Neuronal stem cell (in vitro differentiated cells): Measurements from ENCODE around the gene IGSF21.
A peak's percentile ranks its signal among the peaks of the same experiment; 100 is the strongest.

Source experiments
- DNase-seq: peaks from one replicate; pipeline ENCODE4 v3.0.0-alpha.2; 2013; ENCODE audit warnings: low spot score
- H2AFZ ChIP-seq: one replicate; pipeline ENCODE4 v1.6.1; 2013; ENCODE audit warnings: mild to moderate bottlenecking, low read length, inconsistent platforms
- H2AK5ac ChIP-seq: 2 replicates; pipeline ENCODE4 v1.6.1; 2013; ENCODE audit warnings: low read depth, mild to moderate bottlenecking, inconsistent platforms, low read length, moderate library complexity, mixed read lengths
- H2BK120ac ChIP-seq: 2 replicates; pipeline ENCODE4 v1.6.1; 2013; ENCODE audit warnings: low read depth, mild to moderate bottlenecking, inconsistent platforms, low read length, moderate library complexity, mixed read lengths
- H2BK12ac ChIP-seq: one replicate; pipeline ENCODE4 v1.6.1; 2013; ENCODE audit warnings: low read length, inconsistent platforms
- H2BK15ac ChIP-seq: 2 replicates; pipeline ENCODE4 v1.6.1; 2013; ENCODE audit warnings: mild to moderate bottlenecking, low read length, inconsistent platforms, mixed read lengths
- H2BK5ac ChIP-seq: one replicate; pipeline ENCODE4 v1.6.1; 2013; ENCODE audit warnings: inconsistent platforms, mild to moderate bottlenecking, low read length, moderate library complexity
- H3K14ac ChIP-seq: one replicate; pipeline ENCODE4 v1.6.1; 2013; ENCODE audit warnings: low read length, inconsistent platforms
- H3K18ac ChIP-seq: 2 replicates; pipeline ENCODE4 v1.6.1; 2013; ENCODE audit warnings: low read length, inconsistent platforms
- H3K23ac ChIP-seq: 2 replicates; pipeline ENCODE4 v1.6.1; 2013; ENCODE audit warnings: low read depth, mild to moderate bottlenecking, mixed read lengths, low read length, inconsistent platforms; ENCODE audit not compliant: poor library complexity
- H3K27ac ChIP-seq: replicated peaks from 3 replicates; pipeline ENCODE4 v1.5.1; 2013; ENCODE audit warnings: low read length, inconsistent platforms
- H3K27me3 ChIP-seq, 3 experiments: 2 replicates each; pipeline ENCODE4 v1.6.1; 2013; ENCODE audit warnings: low read length in 3 of 3, mild to moderate bottlenecking in 2 of 3, inconsistent platforms in 1 of 3, low read depth in 1 of 3, mixed read lengths in 1 of 3, moderate library complexity in 1 of 3; ENCODE audit not compliant: control insufficient read depth in 3 of 3, insufficient read depth in 3 of 3
- H3K36me3 ChIP-seq, 2 donors: replicated peaks in 1 of 2; 2 replicates each; pipeline ENCODE4 v1.6.1; 2013; ENCODE audit warnings: low read length in 2 of 2; ENCODE audit not compliant: control insufficient read depth in 2 of 2, insufficient read depth in 2 of 2
- H3K4ac ChIP-seq: 2 replicates; pipeline ENCODE4 v1.6.1; 2013; ENCODE audit warnings: inconsistent platforms, mild to moderate bottlenecking, low read length, moderate library complexity
- H3K4me1 ChIP-seq, 2 donors: 1 replicate in 1 of 2; 2 replicates in 1 of 2; pipeline ENCODE4 v1.6.1; 2013; ENCODE audit warnings: low read length in 2 of 2, low read depth in 1 of 2; ENCODE audit not compliant: control insufficient read depth in 2 of 2, insufficient read depth in 1 of 2
- H3K4me2 ChIP-seq: one replicate; pipeline ENCODE4 v1.6.1; 2013; ENCODE audit warnings: mild to moderate bottlenecking, low read length, inconsistent platforms; ENCODE audit not compliant: insufficient read depth, poor library complexity, severe bottlenecking
- H3K4me3 ChIP-seq, 2 donors: 2 replicates each; pipeline ENCODE4 v1.5.1; 2013; ENCODE audit warnings: low read length in 2 of 2, mild to moderate bottlenecking in 2 of 2, inconsistent platforms in 1 of 2, moderate library complexity in 1 of 2
- H3K79me1 ChIP-seq: one replicate; pipeline ENCODE4 v1.6.1; 2013; ENCODE audit warnings: low read depth, mild to moderate bottlenecking, inconsistent platforms, low read length, moderate library complexity
- H3K9ac ChIP-seq: one replicate; pipeline ENCODE4 v1.6.1; 2013; ENCODE audit warnings: mild to moderate bottlenecking, low read depth, low read length, inconsistent platforms; ENCODE audit not compliant: poor library complexity
- H3K9me3 ChIP-seq, 2 donors: replicated peaks in 1 of 2; 2 replicates each; pipeline versions ENCODE3 to v1.6.1; 2013; ENCODE audit warnings: low read length in 2 of 2, mild to moderate bottlenecking in 2 of 2, inconsistent platforms in 1 of 2, low read depth in 1 of 2, mixed read lengths in 1 of 2, moderate library complexity in 1 of 2; ENCODE audit not compliant: control insufficient read depth in 2 of 2, insufficient read depth in 1 of 2
- H4K8ac ChIP-seq: one replicate; pipeline ENCODE4 v1.6.1; 2013; ENCODE audit warnings: low read depth, mild to moderate bottlenecking, inconsistent platforms, low read length, moderate library complexity
- H4K91ac ChIP-seq: one replicate; pipeline ENCODE4 v1.6.1; 2013; ENCODE audit warnings: low read length, low read depth, mild to moderate bottlenecking, inconsistent platforms; ENCODE audit not compliant: poor library complexity
- WGBS, 2 donors: extraction: QIAGEN DNeasy Blood & Tissue Kit; methylation state at CpG; one replicate each; pipeline ENCODE4 v1.1.7; 2013; ENCODE audit warnings: missing lambda C conversion rate in 2 of 2, mixed read lengths in 1 of 2; ENCODE audit not compliant: insufficient read length in 2 of 2, insufficient replicate concordance in 1 of 2; ENCODE audit errors: extremely low coverage in 2 of 2; 5-methylcytosine and 5-hydroxymethylcytosine counted together

IGSF21 gene

GRCh38 chr1:18105196-18105595 lies 2.4 kb upstream of the IGSF21 start:
- Histone ChIP-seq H2AFZ (no peak overlapping the region), H3K79me1 (peaks cover 4% of the 10 kb centered on the region), H3K4me3 (no peak overlapping the region), H3K4ac (no peak overlapping the region), H3K9ac (no peak overlapping the region), H2BK5ac (no peak overlapping the region), H3K27me3 (peaks cover 15 to 49% (median 27%) of the 10 kb centered on the region in 3 experiments), H2BK12ac (no peak overlapping the region), H4K8ac (no peak overlapping the region), H3K14ac (no peak overlapping the region), H3K9me3 (peaks cover 0 to 2% of the 10 kb centered on the region in 2 donors), H2AK5ac (no peak overlapping the region), H2BK15ac (no peak overlapping the region), H3K23ac (no peak overlapping the region), H3K4me2 (no peak overlapping the region), H3K4me1 (peaks cover 0 to 29% of the 10 kb centered on the region in 2 donors), H3K27ac (no peak overlapping the region), H4K91ac (no peak overlapping the region), H3K18ac (no peak overlapping the region), H2BK120ac (no peak overlapping the region), H3K36me3 (no peaks in the 10 kb centered on the region)
- no peak for DNase-seq
- WGBS, 2 donors: no CpG with 5 or more reads among the region's 4 CpGs

GRCh38 chr1:18108299-18109057 lies 880 bp downstream of the IGSF21 start:
- WGBS, 2 donors: no CpG with 5 or more reads among the region's 26 CpGs
- no peak overlapping the region for H4K91ac ChIP-seq

GRCh38 chr1:18109058-18109755 lies 1.6 kb downstream of the IGSF21 start:
- no peak overlapping the region for H3K14ac ChIP-seq

More at GRCh38 chr1:18108299-18109057, 880 bp downstream of the IGSF21 start:
- Histone ChIP-seq H3K79me1 (peaks cover 4% of the 10 kb centered on the region), H2BK15ac (no peak overlapping the region), H3K9me3 (peaks cover 0 to 2% of the 10 kb centered on the region in 2 donors), H2AK5ac (peak overlapping the region; percentile 0), H3K14ac (no peak overlapping the region), H3K4ac (no peak overlapping the region), H3K4me1 (peaks cover 0 to 29% of the 10 kb centered on the region in 2 donors), H3K27ac (no peak overlapping the region), H3K36me3 (no peaks in the 10 kb centered on the region), H3K27me3 (peaks cover 15 to 79% (median 41%) of the 10 kb centered on the region in 3 experiments), H2BK120ac (no peak overlapping the region), H4K8ac (no peak overlapping the region), H3K4me3 (peak overlapping the region in 1 of 2 donors; percentile 77), H3K18ac (peak overlapping the region; percentile 69), H2BK5ac (no peak overlapping the region), H3K9ac (peak overlapping the region; percentile 13), H3K4me2 (peak overlapping the region; percentile 90), H2AFZ (no peak overlapping the region), H3K23ac (peak overlapping the region; percentile 1), H2BK12ac (no peak overlapping the region)
- no peak for DNase-seq

More at GRCh38 chr1:18109058-18109755, 1.6 kb downstream of the IGSF21 start:
- H3K27me3 ChIP-seq: peaks cover 15 to 87% (median 37%) of the 10 kb centered on the region in 3 experiments
- H2BK15ac ChIP-seq: no peak overlapping the region
- H3K4me2 ChIP-seq: peak overlapping the region; percentile 90
- no peak overlapping the region for H3K9ac ChIP-seq
- peak overlapping the region; percentile 6 for H3K18ac ChIP-seq
- no CpG with 5 or more reads among the region's 32 CpGs for WGBS, 2 donors
- no peaks in the 10 kb centered on the region for H3K79me1 ChIP-seq
- no peak overlapping the region for H2BK12ac ChIP-seq
- H2BK5ac ChIP-seq: no peak overlapping the region
- peaks cover 0 to 27% of the 10 kb centered on the region in 2 donors for H3K4me1 ChIP-seq
- no peak overlapping the region for H4K8ac ChIP-seq
- H3K36me3 ChIP-seq: no peaks in the 10 kb centered on the region
- no peak for DNase-seq
- H3K23ac ChIP-seq: peak overlapping the region; percentile 1
- no peak overlapping the region for H3K4ac ChIP-seq
- H2AFZ ChIP-seq: no peak overlapping the region
- H3K27ac ChIP-seq: no peak overlapping the region
- H4K91ac ChIP-seq: no peak overlapping the region
- peak overlapping the region; percentile 10 for H2AK5ac ChIP-seq
- no peak overlapping the region for H3K4me3 ChIP-seq
- no peaks in the 10 kb centered on the region for H3K9me3 ChIP-seq
- H2BK120ac ChIP-seq: no peak overlapping the region
